Glutamatergic neuron (in vitro differentiated cells): ENCODE measurements around the gene UBE2QL1. TPM values are rescaled to one million over a fixed set of nuclear protein-coding genes. Genes with fewer than 3 reads are reported as not detected.

Experiments
- DNase-seq: peaks from one replicate; pipeline ENCODE4 v3.0.0; 2022
- H3K27ac Mint-ChIP-seq: one replicate; pipeline ENCODE4 v1.8.0; 2020; ENCODE audit warnings: mild to moderate bottlenecking, mixed read lengths, inconsistent platforms; ENCODE audit not compliant: unreplicated experiment
- H3K27me3 Mint-ChIP-seq: one replicate; pipeline ENCODE4 v1.8.0; 2020; ENCODE audit warnings: mild to moderate bottlenecking, moderate library complexity, mixed read lengths, inconsistent platforms; ENCODE audit not compliant: unreplicated experiment
- H3K36me3 Mint-ChIP-seq: one replicate; pipeline ENCODE4 v1.8.0; 2020; ENCODE audit warnings: mild to moderate bottlenecking, mixed read lengths, inconsistent platforms; ENCODE audit not compliant: unreplicated experiment
- H3K4me1 Mint-ChIP-seq: one replicate; pipeline ENCODE4 v1.8.0; 2020; ENCODE audit warnings: mild to moderate bottlenecking, low read depth, mixed read lengths, inconsistent platforms; ENCODE audit not compliant: unreplicated experiment
- H3K4me3 Mint-ChIP-seq: one replicate; pipeline ENCODE4 v1.8.0; 2020; ENCODE audit warnings: mild to moderate bottlenecking, mixed read lengths, inconsistent platforms; ENCODE audit not compliant: unreplicated experiment
- H3K9me3 Mint-ChIP-seq: one replicate; pipeline ENCODE4 v1.8.0; 2020; ENCODE audit warnings: mild to moderate bottlenecking, moderate library complexity, mixed read lengths, inconsistent platforms; ENCODE audit not compliant: unreplicated experiment
- long read RNA-seq: library from polyadenylated mRNA; unstranded; transcript quantifications from one replicate; pipeline ENCODE4 v2.0.0, GENCODE V29; 2020; ENCODE audit not compliant: unreplicated experiment
- total RNA-seq: library from RNA; stranded (reverse); fragmentation: NEBNext Ultra II Directional; extraction: Animal tissue kit (Norgen Biotek cat#: 25700); gene quantifications from one replicate; pipeline ENCODE4 v1.2.1, GENCODE V29; 2021; ENCODE audit not compliant: unreplicated experiment
- TF ChIP-seq, protein P1 (sequence below): fragments of 200-600 bp; sonication (generic); IDR thresholded peaks from one replicate; pipeline ENCODE4 v1.5.0; 2021; ENCODE audit not compliant: partially characterized antibody, unreplicated experiment

Gene UBE2QL1
- total RNA-seq, result 4.5 TPM
- long read RNA-seq, result 0 reads

GRCh38 chr5:6448622-6449464 lies at the start of gene UBE2QL1:
TSS of gene UBE2QL1 (plus strand) at chr5:6448859. CDS start at chr5:6448894, 35 bp downstream.
- peaks cover 7% of the 10 kb centered on the region for H3K4me1 Mint-ChIP-seq
- H3K9me3 Mint-ChIP-seq, result peaks cover 4% of the 10 kb centered on the region
- H3K4me3 Mint-ChIP-seq, result peak within 1 kb of the TSS; percentile 100
- H3K36me3 Mint-ChIP-seq, result no peaks in the 10 kb centered on the region
- H3K27me3 Mint-ChIP-seq, result peaks cover 19% of the 10 kb centered on the region
- peak within 1 kb of the TSS; percentile 85 for H3K27ac Mint-ChIP-seq
- DNase-seq, result peak; percentile 60
- TF ChIP-seq, protein P1, sequence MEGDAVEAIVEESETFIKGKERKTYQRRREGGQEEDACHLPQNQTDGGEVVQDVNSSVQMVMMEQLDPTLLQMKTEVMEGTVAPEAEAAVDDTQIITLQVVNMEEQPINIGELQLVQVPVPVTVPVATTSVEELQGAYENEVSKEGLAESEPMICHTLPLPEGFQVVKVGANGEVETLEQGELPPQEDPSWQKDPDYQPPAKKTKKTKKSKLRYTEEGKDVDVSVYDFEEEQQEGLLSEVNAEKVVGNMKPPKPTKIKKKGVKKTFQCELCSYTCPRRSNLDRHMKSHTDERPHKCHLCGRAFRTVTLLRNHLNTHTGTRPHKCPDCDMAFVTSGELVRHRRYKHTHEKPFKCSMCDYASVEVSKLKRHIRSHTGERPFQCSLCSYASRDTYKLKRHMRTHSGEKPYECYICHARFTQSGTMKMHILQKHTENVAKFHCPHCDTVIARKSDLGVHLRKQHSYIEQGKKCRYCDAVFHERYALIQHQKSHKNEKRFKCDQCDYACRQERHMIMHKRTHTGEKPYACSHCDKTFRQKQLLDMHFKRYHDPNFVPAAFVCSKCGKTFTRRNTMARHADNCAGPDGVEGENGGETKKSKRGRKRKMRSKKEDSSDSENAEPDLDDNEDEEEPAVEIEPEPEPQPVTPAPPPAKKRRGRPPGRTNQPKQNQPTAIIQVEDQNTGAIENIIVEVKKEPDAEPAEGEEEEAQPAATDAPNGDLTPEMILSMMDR, result no peak

- Mint-ChIP-seq H3K36me3 (peaks cover 8% of the 10 kb centered on the region), H3K27me3 (peaks cover 4% of the 10 kb centered on the region), H3K4me3 (no peak overlapping the region), H3K27ac (no peak overlapping the region), H3K9me3 (peaks cover 9% of the 10 kb centered on the region), H3K4me1 (no peaks in the 10 kb centered on the region)
- no peak for DNase-seq
- TF ChIP-seq, protein P1, result no peak
These were observed 48.4 kb upstream of the UBE2QL1 start for GRCh38 chr5:6399980-6400910.

- Mint-ChIP-seq H3K4me1 (no peaks in the 10 kb centered on the region), H3K27ac (no peak overlapping the region), H3K27me3 (peaks cover 3% of the 10 kb centered on the region), H3K4me3 (no peak overlapping the region), H3K36me3 (peaks cover 1% of the 10 kb centered on the region), H3K9me3 (peaks cover 2% of the 10 kb centered on the region)
- no peak for DNase-seq
- TF ChIP-seq, protein P1, result no peak
These were observed 47.2 kb upstream of the UBE2QL1 start for GRCh38 chr5:6401410-6401809.

DNA sequence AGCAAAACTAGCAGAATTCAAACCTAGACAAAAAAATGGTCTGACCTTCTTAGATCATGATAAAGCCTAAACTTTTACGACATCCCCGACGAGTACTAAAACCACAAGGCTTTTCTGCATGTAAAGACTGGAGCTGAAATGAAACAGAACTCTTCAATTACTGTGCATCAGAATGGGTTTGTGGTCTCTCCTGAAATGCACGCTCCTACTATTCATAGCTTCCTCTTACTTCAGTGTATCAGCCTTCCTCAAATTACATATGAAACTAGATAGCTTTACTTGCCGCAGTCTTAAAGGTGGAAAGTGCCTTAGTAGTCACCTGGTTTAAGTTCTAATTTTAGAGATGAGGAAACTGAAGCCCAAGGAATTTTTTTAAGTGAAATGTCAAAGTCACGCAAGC lies 45.7 kb upstream of the UBE2QL1 start:
- Mint-ChIP-seq H3K27me3 (peaks cover 3% of the 10 kb centered on the region), H3K9me3 (no peaks in the 10 kb centered on the region), H3K4me1 (no peaks in the 10 kb centered on the region), H3K27ac (no peak overlapping the region), H3K36me3 (no peaks in the 10 kb centered on the region), H3K4me3 (no peak overlapping the region)
- TF ChIP-seq, protein P1, result no peak
- no peak for DNase-seq
